Heart left ventricle (tissue), 13 donors: ENCODE results near the gene MTPN.

Experiments
- POLR2A ChIP-seq, 2 donors: fragments of 450-650 bp; IDR thresholded peaks; one replicate each; pipeline ENCODE4 v1.6.1; 2017; ENCODE audit warnings: antibody characterized with exemption in 2 of 2, mild to moderate bottlenecking in 2 of 2, moderate library complexity in 2 of 2
- TF ChIP-seq, protein P1 (sequence below), 12 donors: fragments of 200-600 bp; sonication (generic) in 4 of 12; IDR thresholded peaks; one replicate each; pipeline versions ENCODE4 v1.5.0 to v1.8.0; 2018 to 2022; ENCODE audit warnings: antibody characterized with exemption in 12 of 12, mild to moderate bottlenecking in 5 of 12
- donor health status: ischemic (EF 13 %, LVEDD 7.1; RV severe dilation, severe dysfunction).
- donor health status: DM: no; HTN: yes; CAD: no.
- donor health status: DM: no; HTN: no; CAD: no.
- donor health status: ischemic (EF 25% LVEDD 6.9; RV normal size, moderate dysfunction).
- donor health status: ischemic (EF 25% LVEDD 5.7; RV mildly dilated, moderate dysfunction).
- donor health status: ischemic (EF 35%, LVEDD 5.7; RV mildly dilated, moderate dysfunction).
- donor health status: nonischemic (EF 11% LVEDD 7.7; RV severe dilation, severe dysfunction).
- donor health status: DM: yes; HTN: yes; CAD: no.
- donor health status: PGD.
- donor health status: ischemic (EF 29% LVEDD 5.4; RV normal size, mild dysfunction).
- donor health status: nonischemic (EF 23%, LVEDD 6.1; RV moderate dilation, normal function).

DNA sequence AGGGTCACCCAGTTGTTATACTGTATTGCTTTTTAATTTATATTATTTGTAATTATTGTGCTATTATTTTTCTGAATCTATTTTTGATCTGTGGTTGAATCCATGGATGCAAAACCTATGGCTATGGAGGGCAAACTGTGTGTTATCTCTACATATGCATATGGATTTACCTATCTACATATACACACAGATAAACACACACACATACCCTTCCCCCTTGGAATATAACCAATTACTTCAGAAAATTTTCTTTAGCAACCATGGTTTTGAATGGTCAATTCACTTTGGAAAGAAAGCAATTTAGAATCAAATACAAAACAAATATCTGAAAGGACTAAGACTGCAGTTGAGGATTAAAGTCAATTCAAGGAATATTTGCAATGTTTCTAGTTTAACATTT, 39.1 kb downstream of the MTPN start:
- TF ChIP-seq, protein P1, sequence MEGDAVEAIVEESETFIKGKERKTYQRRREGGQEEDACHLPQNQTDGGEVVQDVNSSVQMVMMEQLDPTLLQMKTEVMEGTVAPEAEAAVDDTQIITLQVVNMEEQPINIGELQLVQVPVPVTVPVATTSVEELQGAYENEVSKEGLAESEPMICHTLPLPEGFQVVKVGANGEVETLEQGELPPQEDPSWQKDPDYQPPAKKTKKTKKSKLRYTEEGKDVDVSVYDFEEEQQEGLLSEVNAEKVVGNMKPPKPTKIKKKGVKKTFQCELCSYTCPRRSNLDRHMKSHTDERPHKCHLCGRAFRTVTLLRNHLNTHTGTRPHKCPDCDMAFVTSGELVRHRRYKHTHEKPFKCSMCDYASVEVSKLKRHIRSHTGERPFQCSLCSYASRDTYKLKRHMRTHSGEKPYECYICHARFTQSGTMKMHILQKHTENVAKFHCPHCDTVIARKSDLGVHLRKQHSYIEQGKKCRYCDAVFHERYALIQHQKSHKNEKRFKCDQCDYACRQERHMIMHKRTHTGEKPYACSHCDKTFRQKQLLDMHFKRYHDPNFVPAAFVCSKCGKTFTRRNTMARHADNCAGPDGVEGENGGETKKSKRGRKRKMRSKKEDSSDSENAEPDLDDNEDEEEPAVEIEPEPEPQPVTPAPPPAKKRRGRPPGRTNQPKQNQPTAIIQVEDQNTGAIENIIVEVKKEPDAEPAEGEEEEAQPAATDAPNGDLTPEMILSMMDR (IDR thresholded peaks at IDR 0.05), result no peak
- no peak for TF ChIP-seq POLR2A (IDR thresholded peaks at IDR 0.05)
